Kidney (tissue), 14 donors: ENCODE data around the gene LCN1. TPM values are rescaled to one million over a fixed set of nuclear protein-coding genes. Genes with fewer than 3 reads are reported as not detected.
"Not testable (repeated sequence)": the region's sequence is repeated elsewhere in the genome, so short reads cannot be mapped to it uniquely, and the experiment has no call there.

Experiments
- DNase-seq, 5 donors: peaks; one replicate each; pipeline ENCODE4 v3.0.0-alpha.2; 2013 to 2020
- FAIRE-seq: peaks from 2 replicates; lab custom pipeline; 2012; peaks lifted over from hg19 to GRCh38; lab: Jason Lieb, UNC
- H3K27ac ChIP-seq, 2 donors: one replicate each; pipeline ENCODE4 v1.7.0; 2013; ENCODE audit warnings: low read depth in 2 of 2, low read length in 2 of 2, inconsistent platforms in 1 of 2
- H3K27me3 ChIP-seq: one replicate; pipeline ENCODE4 v1.7.1; 2013; ENCODE audit warnings: low read length, inconsistent platforms; ENCODE audit not compliant: control insufficient read depth, insufficient read depth
- H3K36me3 ChIP-seq, 3 donors: one replicate each; pipeline versions ENCODE4 v1.7.0 to v1.7.1; 2013; ENCODE audit warnings: low read length in 3 of 3, control low read depth in 1 of 3, inconsistent platforms in 1 of 3; ENCODE audit not compliant: insufficient read depth in 3 of 3, control insufficient read depth in 2 of 3
- H3K4me1 ChIP-seq, 3 donors: one replicate each; pipeline versions ENCODE4 v1.7.0 to v1.7.1; 2013; ENCODE audit warnings: low read length in 3 of 3, inconsistent platforms in 1 of 3, low read depth in 1 of 3; ENCODE audit not compliant: control insufficient read depth in 2 of 3, insufficient read depth in 2 of 3
- H3K4me3 ChIP-seq, 3 donors: one replicate each; pipeline versions ENCODE4 v1.7.0 to v1.8.1; 2013; ENCODE audit warnings: low read length in 3 of 3, control low read depth in 1 of 3, inconsistent platforms in 1 of 3
- H3K9ac ChIP-seq, 3 donors: one replicate each; pipeline versions ENCODE4 v1.7.0 to v1.7.1; 2013; ENCODE audit warnings: low read length in 3 of 3, control low read depth in 1 of 3, inconsistent platforms in 1 of 3
- H3K9me3 ChIP-seq, 3 donors: one replicate each; pipeline versions ENCODE4 v1.7.0 to v1.7.1; 2013; ENCODE audit warnings: low read length in 3 of 3, control low read depth in 1 of 3, inconsistent platforms in 1 of 3; ENCODE audit not compliant: control insufficient read depth in 2 of 3, insufficient read depth in 1 of 3
- CTCF ChIP-seq: IDR thresholded peaks from 3 replicates; pipeline ENCODE4 v1.5.1; 2012; ENCODE audit warnings: mild to moderate bottlenecking, moderate library complexity, borderline replicate concordance; ENCODE audit not compliant: insufficient read depth; ENCODE audit errors: extremely low read depth
- intact Hi-C: fragments of 100-400 bp; cut with DNase I; formaldehyde crosslinking; loops from one replicate; pipeline ENCODE4 v1.11.1; 2022
- polyA plus RNA-seq: library from polyadenylated mRNA; stranded (reverse); fragments of 350-450 nt; fragmentation: Illumina TruSeq; extraction: RNeasy Lipid Tissue Mini Kit (QIAGEN cat#74804); gene quantifications from one replicate; pipeline ENCODE4 v1.2.3, GENCODE V29; 2014; ENCODE audit warnings: low read depth, low replicate concordance; ENCODE audit not compliant: insufficient read depth
- total RNA-seq: library from RNA; stranded (reverse); fragmentation: NEBNext Ultra II Directional; extraction: Animal tissue kit (Norgen Biotek cat#: 25700); gene quantifications from one replicate; pipeline ENCODE4 v1.2.1, GENCODE V29; 2021
- donor health status: control.
- donor health status: control.
- donor health status: control.
- donor health status: control.
- donor health status: control.
- donor health status: DM: yes; HTN: yes; CAD: no.
- donor health status: Normal renal cell carcinoma (clear cell type).

The LCN1 gene
- total and polyA plus RNA-seq, 2 donors from 2014 or later, result not detected

- H3K9ac ChIP-seq, result no peak overlapping the region
- no peaks in the 10 kb centered on the region for H3K36me3 ChIP-seq
- DNase-seq (peak in 1 of 5 donors; percentile 23), FAIRE-seq (no peak)
- H3K27me3 ChIP-seq, result no peaks in the 10 kb centered on the region
- peaks cover 0 to 3% (median 0%) of the 10 kb centered on the region in 3 donors for H3K9me3 ChIP-seq
- H3K27ac ChIP-seq, result no peak overlapping the region
- intact Hi-C loops, result no loop called here
- H3K4me3 ChIP-seq, result no peak overlapping the region
- H3K4me1 ChIP-seq, result no peaks in the 10 kb centered on the region
- no peak for TF ChIP-seq CTCF
These were observed 7.8 kb upstream of the LCN1 start for GRCh38 chr9:135513351-135513846.

- DNase-seq, H3K27ac ChIP-seq, intact Hi-C loops, H3K9ac ChIP-seq, H3K9me3 ChIP-seq, FAIRE-seq, H3K4me1 ChIP-seq, H3K36me3 ChIP-seq, H3K4me3 ChIP-seq, H3K27me3 ChIP-seq: not testable (repeated sequence)
These were observed 7.3 kb upstream of the LCN1 start for GRCh38 chr9:135513906-135514305.

GRCh38 chr9:135514342-135515082, 6.7 kb upstream of the LCN1 start:
- FAIRE-seq (no peak), DNase-seq (no peak)
- intact Hi-C loops, result no loop called here
- Histone ChIP-seq H3K4me3 (no peak overlapping the region), H3K27me3 (no peaks in the 10 kb centered on the region), H3K9me3 (peaks cover 0 to under 1% (median 0%) of the 10 kb centered on the region in 3 donors), H3K36me3 (no peaks in the 10 kb centered on the region), H3K4me1 (no peaks in the 10 kb centered on the region), H3K27ac (no peak overlapping the region), H3K9ac (no peak overlapping the region)
- no peak for TF ChIP-seq CTCF

- Histone ChIP-seq H3K27ac (no peak overlapping the region), H3K4me3 (no peak overlapping the region), H3K4me1 (no peaks in the 10 kb centered on the region), H3K27me3 (no peaks in the 10 kb centered on the region), H3K36me3 (no peaks in the 10 kb centered on the region), H3K9me3 (no peaks in the 10 kb centered on the region), H3K9ac (no peak overlapping the region)
- intact Hi-C loops, result no loop called here
- TF ChIP-seq CTCF, result no peak
- DNase-seq (no peak), FAIRE-seq (no peak)
These were observed 5.9 kb upstream of the LCN1 start for GRCh38 chr9:135515083-135515951.
